NCI-H146 (cell line): ENCODE data around the gene STX12.
"Not testable (repeated sequence)": the region's sequence is repeated elsewhere in the genome, so short reads cannot be mapped to it uniquely, and the experiment has no call there.

ENCODE experiments used
- DNase-seq: peaks from one replicate; lab custom pipeline; 2025; lab: John Stamatoyannopoulos, UW

Gene STX12

DNA sequence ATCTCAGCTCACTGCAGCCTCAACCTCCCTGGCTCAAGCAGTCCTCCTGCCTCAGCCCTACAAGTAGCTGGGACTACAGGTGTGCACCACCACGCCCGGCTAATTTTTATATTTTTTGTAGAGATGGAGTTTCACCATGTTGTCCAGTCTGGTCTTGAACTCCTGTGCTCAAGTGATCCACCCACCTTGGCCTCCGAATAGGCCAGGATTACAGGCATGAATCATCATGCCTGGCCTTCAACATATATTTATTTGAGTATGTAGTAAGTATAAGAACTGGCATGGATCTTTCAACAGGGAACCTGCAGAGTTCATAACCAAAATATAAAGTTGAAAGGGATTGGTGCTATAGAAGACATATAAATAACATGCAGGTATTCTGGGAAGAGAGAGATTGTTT, 2.3 kb downstream of the STX12 start:
- DNase-seq = not testable (repeated sequence)

- DNase-seq = not testable (repeated sequence)
Measured at GRCh38 chr1:27776276-27776675, 3.3 kb downstream of the STX12 start.

DNA sequence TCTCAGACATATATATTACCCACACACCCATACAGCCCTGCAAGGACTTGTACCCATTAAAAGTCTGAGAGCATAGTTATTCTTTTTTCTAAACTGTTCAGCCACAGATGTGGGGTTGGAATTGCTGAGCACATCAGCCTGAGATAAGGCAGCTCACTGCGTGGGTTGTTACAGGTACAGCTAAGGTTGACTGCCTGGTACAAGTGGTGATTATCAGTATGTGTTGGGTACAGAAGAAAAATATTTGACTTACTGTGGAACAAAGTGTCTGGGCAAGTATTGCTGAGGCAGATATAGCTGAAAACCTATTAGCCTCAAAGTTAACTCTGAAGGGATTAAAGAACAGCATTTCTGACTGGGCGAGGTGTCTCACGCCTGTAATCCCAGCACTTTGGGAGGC, 5.0 kb downstream of the STX12 start:
- no peak for DNase-seq

- no peak for DNase-seq
Measured at GRCh38 chr1:27779122-27779521, 6.1 kb downstream of the STX12 start.

- no peak for DNase-seq
Measured at GRCh38 chr1:27782950-27783349, 9.9 kb downstream of the STX12 start.

DNA sequence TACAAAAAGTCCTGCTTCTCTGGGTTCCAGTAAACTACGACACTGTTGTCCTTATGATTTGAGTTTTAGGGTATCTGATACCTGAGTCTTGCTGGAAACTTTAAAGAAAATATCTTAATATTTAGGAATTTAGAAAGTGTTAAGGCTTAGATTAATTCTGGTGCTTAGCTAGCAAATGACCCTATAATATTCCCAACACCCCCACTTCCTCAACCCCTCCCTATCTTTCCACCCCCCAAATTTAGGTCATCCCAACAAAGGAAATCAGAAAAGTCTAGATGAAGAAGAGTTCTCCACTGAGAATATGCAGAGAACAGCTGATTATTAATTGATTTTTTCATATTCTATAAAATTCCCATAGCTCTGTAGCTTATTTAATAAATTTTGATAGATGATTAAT, 11.7 kb downstream of the STX12 start:
- no peak for DNase-seq

- DNase-seq = no peak
Measured at GRCh38 chr1:27785781-27786455, 12.9 kb downstream of the STX12 start.

- no peak for DNase-seq
Measured at GRCh38 chr1:27787895-27788294, 14.9 kb downstream of the STX12 start.

DNA sequence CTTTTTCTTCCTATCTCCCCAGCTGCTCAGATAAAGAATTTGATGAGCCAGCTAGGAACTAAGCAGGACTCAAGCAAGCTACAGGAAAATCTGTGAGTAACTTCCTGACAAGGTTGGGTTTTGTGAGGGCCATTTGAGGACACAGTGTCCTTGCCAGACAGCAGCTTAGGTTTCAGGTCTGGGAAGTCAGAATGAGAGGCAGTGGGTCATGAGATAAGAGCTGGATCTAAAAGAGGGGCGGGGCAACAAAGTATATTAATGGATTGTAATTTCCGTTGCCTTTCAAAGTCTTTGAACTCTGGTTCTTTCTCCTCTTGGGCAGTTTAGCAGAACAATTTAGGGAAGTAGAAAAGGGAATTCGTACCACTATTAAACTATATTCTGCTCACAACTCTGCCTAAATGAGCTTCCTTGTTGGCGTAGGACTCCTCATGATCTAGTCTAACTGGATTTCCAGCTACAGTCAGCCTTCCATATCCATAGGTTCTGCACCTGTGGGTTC, 16.6 kb downstream of the STX12 start:
- no peak for DNase-seq

- DNase-seq = not testable (repeated sequence)
Measured at GRCh38 chr1:27790270-27790669, 17.3 kb downstream of the STX12 start.

DNA sequence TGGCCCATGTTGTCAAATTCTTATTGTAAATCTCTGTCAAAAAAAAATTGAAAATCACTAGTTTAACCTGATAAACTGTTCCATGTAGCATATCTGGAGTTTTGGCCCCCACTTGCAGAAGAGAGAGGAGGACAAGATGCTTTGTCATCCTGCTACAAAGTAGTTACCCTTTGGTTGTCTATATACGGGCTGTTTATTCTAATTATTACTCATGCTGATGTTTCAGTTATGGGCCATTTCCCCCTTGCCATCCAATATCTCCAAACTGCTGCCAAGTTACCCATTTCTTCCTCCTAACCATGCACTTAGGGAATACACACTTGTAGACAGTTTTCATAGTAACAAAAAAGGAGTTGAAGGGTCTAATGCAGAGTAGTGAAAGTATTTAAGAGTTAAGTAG, 22.6 kb downstream of the STX12 start:
- DNase-seq = no peak

DNA sequence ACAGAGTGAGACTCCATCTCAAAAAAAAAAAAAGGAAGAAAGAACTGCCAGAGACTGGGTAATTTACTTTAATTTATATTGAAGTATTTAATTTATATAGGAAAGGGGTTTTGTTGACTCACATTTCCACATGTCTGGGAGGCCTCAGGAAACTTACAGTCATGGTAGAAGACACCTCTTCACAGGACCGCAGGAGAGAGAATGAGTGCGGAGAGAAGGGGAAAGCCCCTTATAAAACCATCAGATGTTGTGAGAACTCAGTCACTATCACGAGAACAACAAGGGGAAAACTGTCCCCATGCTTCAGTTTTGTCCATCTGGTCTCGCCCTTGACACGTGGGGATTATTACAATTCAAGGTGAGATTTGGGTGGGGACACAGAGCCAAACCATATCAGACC, 31.8 kb downstream of the STX12 start:
- no peak for DNase-seq

DNA sequence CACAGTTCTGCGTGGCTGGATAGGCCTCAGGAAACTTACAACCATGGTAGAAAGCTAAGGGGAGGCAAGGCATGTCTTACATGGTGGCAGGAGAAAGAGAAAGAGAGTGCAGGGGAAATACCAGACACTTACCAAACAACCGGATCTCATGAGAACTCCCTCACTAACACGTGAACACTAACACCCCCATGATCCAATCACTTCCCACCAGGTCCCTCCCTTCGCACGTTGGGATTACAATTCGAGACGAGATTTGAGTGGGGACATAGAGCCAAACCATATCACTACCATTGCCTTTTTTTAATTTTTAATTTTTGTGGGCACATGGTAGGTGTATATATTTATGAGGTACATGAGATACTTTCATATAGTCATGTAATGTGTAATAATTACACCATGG, 33.7 kb downstream of the STX12 start:
- DNase-seq = no peak

- no peak for DNase-seq
Measured at GRCh38 chr1:27807385-27807784, 34.4 kb downstream of the STX12 start.

DNA sequence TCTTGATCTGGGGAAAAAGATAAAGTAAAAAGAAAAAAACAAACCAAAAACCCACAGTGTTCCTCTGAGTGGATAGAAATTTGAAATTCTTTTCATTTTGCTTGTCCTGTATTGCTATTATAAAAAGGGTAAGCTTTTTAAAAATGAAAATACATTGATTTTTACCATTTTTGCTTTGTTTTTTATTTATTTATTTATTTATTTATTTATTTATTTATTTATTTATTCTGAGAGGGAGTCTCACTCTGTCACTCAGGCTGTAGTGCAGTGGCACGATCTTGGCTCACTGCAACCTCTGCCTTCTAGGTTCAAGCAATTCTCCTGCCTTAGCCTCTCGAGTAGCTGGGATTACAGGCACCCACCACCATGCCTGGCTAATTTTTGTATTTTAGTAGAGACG, 35.1 kb downstream of the STX12 start:
- DNase-seq = not testable (repeated sequence)

DNA sequence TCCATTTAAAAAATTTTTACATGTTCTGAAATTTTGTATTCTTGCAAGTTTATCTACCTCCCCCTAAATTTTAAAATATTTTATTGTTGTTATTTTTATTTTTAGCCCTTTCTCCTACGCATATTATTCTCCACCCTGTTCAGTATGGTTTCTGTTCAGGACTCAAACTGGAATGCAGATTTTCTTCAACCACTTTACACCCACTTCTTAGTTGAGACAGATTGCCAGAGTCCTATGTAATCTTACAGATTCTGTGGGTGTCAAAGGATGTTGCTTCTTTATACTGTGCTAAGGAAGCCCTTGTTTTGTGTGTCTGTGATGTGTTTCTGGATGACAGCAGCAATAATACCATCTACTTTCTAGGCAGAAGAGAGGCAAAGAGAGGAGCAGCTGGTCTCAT, 36.9 kb downstream of the STX12 start:
- no peak for DNase-seq

- no peak for DNase-seq
Measured at GRCh38 chr1:27811741-27812500, 38.9 kb downstream of the STX12 start.

DNA sequence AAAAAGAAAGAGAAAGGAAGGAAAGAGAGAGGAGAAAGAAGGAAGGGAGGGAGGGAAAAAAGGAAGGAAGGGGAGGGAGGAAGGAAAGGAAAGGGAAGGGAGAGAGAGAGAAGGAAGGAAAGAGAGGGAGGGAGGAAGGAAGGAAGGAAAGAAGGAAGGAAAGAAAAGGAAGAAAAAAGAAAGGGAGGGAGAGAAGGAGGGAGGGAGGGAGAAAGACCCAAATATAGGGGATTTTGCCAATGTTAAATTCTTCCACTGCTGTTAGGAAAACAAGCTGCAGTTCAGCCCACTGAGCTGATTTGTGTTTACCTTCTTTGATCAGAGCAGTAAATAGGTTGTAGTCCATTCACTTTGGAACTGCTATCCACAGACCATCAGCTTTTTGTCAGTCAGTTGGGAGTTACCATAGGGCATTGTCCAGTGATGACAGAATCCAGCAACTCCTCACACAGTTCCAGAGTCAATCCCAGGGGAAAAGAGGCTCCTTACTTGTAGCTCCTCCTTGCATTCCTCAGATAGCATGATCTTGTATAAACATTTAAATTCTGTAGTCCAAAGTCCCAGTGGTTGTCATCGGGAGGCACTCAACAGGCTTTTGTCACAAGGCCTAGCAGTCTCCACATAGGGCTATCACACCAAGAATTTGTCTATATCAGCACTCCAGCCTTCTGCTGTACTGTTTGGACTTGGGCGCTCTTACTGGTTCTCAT, 44.1 kb downstream of the STX12 start:
- DNase-seq = no peak

DNA sequence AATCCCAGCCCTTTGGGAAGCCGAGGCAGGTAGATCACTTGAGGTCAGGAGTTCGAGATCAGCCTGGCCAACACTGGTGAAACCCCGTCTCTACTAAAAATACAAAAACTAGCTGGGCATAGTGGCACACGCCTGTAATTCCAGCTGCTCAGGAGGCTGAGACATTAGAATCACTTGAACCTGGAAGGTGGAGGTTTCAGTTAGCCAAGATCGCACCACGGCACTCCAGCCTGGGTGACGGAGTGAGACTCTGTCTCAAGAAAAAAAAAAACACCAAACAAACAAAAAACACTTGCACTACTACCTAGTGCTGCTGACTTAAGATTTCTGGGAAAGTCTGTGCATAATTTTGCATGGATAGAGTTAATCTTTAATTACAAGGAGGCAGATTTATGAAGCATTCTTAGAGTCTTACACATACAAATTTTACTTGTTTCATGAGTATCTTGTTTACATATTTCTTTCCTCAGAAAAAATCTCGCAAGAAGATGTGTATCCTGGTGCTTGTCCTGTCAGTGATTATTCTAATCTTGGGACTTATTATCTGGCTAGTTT, 48.8 kb downstream of the STX12 start:
- DNase-seq = no peak

- no peak for DNase-seq
Measured at GRCh38 chr1:27823784-27824183, 50.8 kb downstream of the STX12 start.

DNA sequence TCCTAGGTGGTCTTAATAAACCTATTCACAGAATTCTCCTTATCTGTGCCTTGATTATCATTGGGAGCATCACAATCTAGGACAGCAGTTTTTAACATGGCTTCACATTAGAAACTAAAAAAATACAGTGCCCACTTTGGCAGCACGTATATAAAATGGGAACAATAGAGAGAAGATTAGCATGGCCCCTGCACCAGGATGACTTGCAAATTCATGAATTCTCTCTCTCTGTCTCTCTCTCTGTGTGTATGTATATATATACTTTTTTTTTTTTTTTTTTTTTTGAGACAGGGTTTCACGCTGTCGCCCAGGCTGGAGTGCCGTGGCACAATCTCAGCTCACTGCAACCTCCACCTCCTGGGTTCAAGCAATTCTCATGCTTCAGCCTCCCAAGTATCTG, 51.4 kb downstream of the STX12 start:
- DNase-seq = no peak

DNA sequence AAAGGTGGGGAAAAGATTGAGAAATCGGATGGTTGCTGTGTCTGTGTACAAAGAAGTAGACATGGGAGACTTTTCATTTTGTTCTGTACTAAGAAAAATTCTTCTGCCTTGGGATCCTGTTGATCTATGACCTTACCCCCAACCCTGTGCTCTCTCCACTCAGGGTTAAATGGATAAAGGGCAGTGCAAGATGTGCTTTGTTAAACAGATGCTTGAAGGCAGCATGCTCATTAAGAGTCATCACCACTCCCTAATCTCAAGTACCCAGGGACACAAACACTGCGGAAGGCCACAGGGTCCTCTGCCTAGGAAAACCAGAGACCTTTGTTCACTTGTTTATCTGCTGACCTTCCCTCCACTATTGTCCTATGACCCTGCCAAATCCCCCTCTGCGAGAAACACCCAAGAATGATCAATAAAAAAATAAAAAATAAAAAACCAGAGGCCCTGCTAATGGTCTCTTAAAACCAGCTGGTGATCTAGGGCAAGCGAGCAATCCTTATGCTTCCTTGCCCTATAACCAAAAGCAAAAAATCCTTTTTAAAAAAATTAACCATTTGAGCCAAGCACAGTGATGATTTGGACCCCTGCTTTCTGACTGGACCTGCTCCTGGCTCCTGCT, 56.4 kb downstream of the STX12 start:
- not testable (repeated sequence) for DNase-seq
